GM12875 (cell line): Measurements from ENCODE around the gene MAML3.

Source experiments
- H3K4me3 ChIP-seq: one replicate; pipeline ENCODE4 v1.5.1; 2011; ENCODE audit warnings: low read depth, low read length, control low read depth
- CTCF ChIP-seq: IDR thresholded peaks from 2 replicates; pipeline ENCODE4 v1.5.1; 2011; ENCODE audit warnings: low read depth, mild to moderate bottlenecking, control low read depth, inconsistent platforms, low read length, moderate library complexity, borderline replicate concordance; ENCODE audit not compliant: insufficient read depth

The MAML3 gene

GRCh38 chr4:140103676-140104075 is 50.3 kb downstream of the MAML3 start:
- no peak for TF ChIP-seq CTCF
- H3K4me3 ChIP-seq, result no peak overlapping the region

- no peak for TF ChIP-seq CTCF
- no peak overlapping the region for H3K4me3 ChIP-seq
Observed at GRCh38 chr4:140102421-140102820, 51.6 kb downstream of the MAML3 start.

- no peak overlapping the region for H3K4me3 ChIP-seq
- no peak for TF ChIP-seq CTCF
Observed at GRCh38 chr4:140100771-140101170, 53.2 kb downstream of the MAML3 start.

GRCh38 chr4:140099983-140100382 is 54.0 kb downstream of the MAML3 start:
- no peak for TF ChIP-seq CTCF
- H3K4me3 ChIP-seq, result no peak overlapping the region

GRCh38 chr4:140098455-140099160 is 55.4 kb downstream of the MAML3 start:
- no peak for TF ChIP-seq CTCF
- H3K4me3 ChIP-seq, result no peak overlapping the region

- TF ChIP-seq CTCF, result no peak
- H3K4me3 ChIP-seq, result no peak overlapping the region
Observed at GRCh38 chr4:140097572-140097971, 56.4 kb downstream of the MAML3 start.

- no peak overlapping the region for H3K4me3 ChIP-seq
- no peak for TF ChIP-seq CTCF
Observed at GRCh38 chr4:140096921-140097320, 57.1 kb downstream of the MAML3 start.
